ENCODE results near the gene SDK2. TPM values are rescaled to one million over a fixed set of nuclear protein-coding genes. Genes with fewer than 3 reads are reported as not detected.

SDK2 gene
- polyA plus RNA-seq, 3 donors, result 0.01 TPM; not detected in 2

GRCh38 chr17:73346501-73347162 is 297.6 kb downstream of the SDK2 start:
- intact Hi-C loops (cut with micrococcal nuclease), result no loop called here
- DNase-seq, result no peak
- H3K36me3 Mint-ChIP-seq, result no peaks in the 10 kb centered on the region
- Histone ChIP-seq H3K9ac (ENCODE audit: insufficient read depth, low read length, poor library complexity, severe bottlenecking) (no peak overlapping the region), H3K36me3 (replicated peaks in 1 of 2; ENCODE audit: control insufficient read depth in 1 of 2, insufficient read depth in 2 of 2, low read length in 2 of 2) (no peaks in the 10 kb centered on the region), H3K4me3 (replicated peaks in 1 of 3; ENCODE audit: low read depth in 2 of 3, low read length in 3 of 3) (no peak overlapping the region), H3K27ac (ENCODE audit: low read depth in 1 of 2, low read length in 2 of 2) (no peak overlapping the region), H3K79me2 (ENCODE audit: insufficient read depth, low read length) (no peaks in the 10 kb centered on the region), H2AFZ (ENCODE audit: insufficient read depth, low read depth, low read length, poor library complexity, severe bottlenecking) (no peak overlapping the region), H3K9me3 (replicated peaks in 1 of 2; ENCODE audit: control insufficient read depth in 1 of 2, insufficient read depth in 1 of 2, low read length in 2 of 2) (no peaks in the 10 kb centered on the region), H3K4me1 (ENCODE audit: control insufficient read depth in 1 of 2, insufficient read depth in 2 of 2, low read length in 2 of 2) (no peaks in the 10 kb centered on the region), H3K27me3 (ENCODE audit: control insufficient read depth in 2 of 2, insufficient read depth in 2 of 2, low read length in 2 of 2) (no peaks in the 10 kb centered on the region), H4K20me1 (ENCODE audit: insufficient read depth, low read length) (no peaks in the 10 kb centered on the region), H3K4me2 (replicated peaks; ENCODE audit: extremely low read depth, low read length, poor library complexity, severe bottlenecking) (no peak overlapping the region)
- no peaks in the 10 kb centered on the region for H3K4me1 Mint-ChIP-seq
- no peak overlapping the region for H3K4me3 Mint-ChIP-seq
- no peak overlapping the region for H3K27ac Mint-ChIP-seq
- peaks cover 2 to 3% (median 3%) of the 10 kb centered on the region in 3 donors for H3K27me3 Mint-ChIP-seq (ENCODE audit: low read depth in 3 of 3)
- H3K9me3 Mint-ChIP-seq, result peaks cover 0 to 3% (median 0%) of the 10 kb centered on the region in 7 donors
- WGBS (ENCODE audit: insufficient coverage), result 97% methylated on average over 7 of the region's 12 CpGs
- no peak for TF ChIP-seq CTCF (IDR thresholded peaks at IDR 0.05)

- intact Hi-C loops (cut with micrococcal nuclease), result no loop called here
- H3K4me1 ChIP-seq (ENCODE audit: control insufficient read depth in 1 of 2, insufficient read depth in 2 of 2, low read length in 2 of 2), result peaks cover 10 to 13% of the 10 kb centered on the region in 2 donors
- no peak for TF ChIP-seq CTCF (IDR thresholded peaks at IDR 0.05)
- Mint-ChIP-seq H3K36me3 (no peaks in the 10 kb centered on the region), H3K27me3 (ENCODE audit: low read depth in 3 of 3) (peaks cover 0 to 3% (median 0%) of the 10 kb centered on the region in 3 donors), H3K9me3 (no peaks in the 10 kb centered on the region), H3K4me3 (no peak overlapping the region), H3K4me1 (peaks cover 11% of the 10 kb centered on the region), H3K27ac (no peak overlapping the region)
- H2AFZ ChIP-seq (ENCODE audit: insufficient read depth, low read depth, low read length, poor library complexity, severe bottlenecking), result peak overlapping the region; percentile 13
- H3K79me2 ChIP-seq (ENCODE audit: insufficient read depth, low read length), result no peaks in the 10 kb centered on the region
- H3K36me3 ChIP-seq (replicated peaks in 1 of 2; ENCODE audit: control insufficient read depth in 1 of 2, insufficient read depth in 2 of 2, low read length in 2 of 2), result no peaks in the 10 kb centered on the region
- H3K9me3 ChIP-seq (replicated peaks in 1 of 2; ENCODE audit: control insufficient read depth in 1 of 2, insufficient read depth in 1 of 2, low read length in 2 of 2), result no peaks in the 10 kb centered on the region
- no peak for DNase-seq
- no peak overlapping the region for H3K27ac ChIP-seq (ENCODE audit: low read depth in 1 of 2, low read length in 2 of 2)
- no peak overlapping the region for H3K9ac ChIP-seq (ENCODE audit: insufficient read depth, low read length, poor library complexity, severe bottlenecking)
- H4K20me1 ChIP-seq (ENCODE audit: insufficient read depth, low read length), result no peaks in the 10 kb centered on the region
- no peak overlapping the region for H3K4me2 ChIP-seq (replicated peaks; ENCODE audit: extremely low read depth, low read length, poor library complexity, severe bottlenecking)
- no peaks in the 10 kb centered on the region for H3K27me3 ChIP-seq (ENCODE audit: control insufficient read depth in 2 of 2, insufficient read depth in 2 of 2, low read length in 2 of 2)
- WGBS (ENCODE audit: insufficient coverage), result 74% methylated on average over 9 of the region's 11 CpGs
- no peak overlapping the region for H3K4me3 ChIP-seq (replicated peaks in 1 of 3; ENCODE audit: low read depth in 2 of 3, low read length in 3 of 3)
These were observed 300.3 kb downstream of the SDK2 start for GRCh38 chr17:73343739-73344454.
